Heart left ventricle (tissue), 16 donors: ENCODE measurements around the gene PCDHGA1. TPM values are rescaled to one million over a fixed set of nuclear protein-coding genes. Genes with fewer than 3 reads are reported as not detected.

Experiments
- ATAC-seq, 4 donors: fragments of 200-7000 bp; cut with Tn5 transposase; one replicate each; pipeline ENCODE4 v1.9.1; 2020 to 2022; ENCODE audit warnings: moderate library complexity in 4 of 4, mild to moderate bottlenecking in 3 of 4, moderate number of reproducible peaks in 1 of 4
- DNase-seq, 5 donors: peaks; one replicate each; pipeline ENCODE4 v3.0.0-alpha.2; 2020
- H3K27ac ChIP-seq, 12 donors: fragments of 200-600 bp; sonication (generic) in 4 of 12; one replicate each; pipeline versions ENCODE4 v1.5.0 to v1.8.0; 2016 to 2022; ENCODE audit warnings: mild to moderate bottlenecking in 2 of 12
- H3K27me3 ChIP-seq, 9 donors: fragments of 200-600 bp; sonication (generic) in 2 of 9; one replicate each; pipeline versions ENCODE4 v1.5.1 to v1.8.0; 2016 to 2022; ENCODE audit warnings: mild to moderate bottlenecking in 3 of 9
- H3K36me3 ChIP-seq, 9 donors: fragments of 200-600 bp; sonication (generic) in 2 of 9; one replicate each; pipeline versions ENCODE4 v1.5.0 to v1.8.0; 2018 to 2022; ENCODE audit warnings: mild to moderate bottlenecking in 2 of 9
- H3K4me1 ChIP-seq, 12 donors: fragments of 200-600 bp; sonication (generic) in 4 of 12; one replicate each; pipeline versions ENCODE4 v1.5.0 to v1.8.0; 2016 to 2022; ENCODE audit warnings: mild to moderate bottlenecking in 3 of 12
- H3K4me3 ChIP-seq, 12 donors: fragments of 200-600 bp; sonication (generic) in 4 of 12; one replicate each; pipeline versions ENCODE4 v1.5.0 to v1.8.0; 2017 to 2022; ENCODE audit warnings: mild to moderate bottlenecking in 9 of 12, moderate library complexity in 4 of 12
- H3K9me3 ChIP-seq, 12 donors: fragments of 200-600 bp; sonication (generic) in 4 of 12; one replicate each; pipeline versions ENCODE4 v1.5.0 to v1.8.0; 2016 to 2022; ENCODE audit warnings: mild to moderate bottlenecking in 1 of 12
- POLR2A ChIP-seq, 2 donors: fragments of 450-650 bp; IDR thresholded peaks; one replicate each; pipeline ENCODE4 v1.6.1; 2017; ENCODE audit warnings: antibody characterized with exemption in 2 of 2, mild to moderate bottlenecking in 2 of 2, moderate library complexity in 2 of 2
- WGBS, 4 donors: extraction: QIAGEN DNeasy Blood & Tissue Kit in 2 of 4; methylation state at CpG; one replicate each; pipeline versions ENCODE4 v1.1.5 to v1.1.7; 2013 to 2018; 5-methylcytosine and 5-hydroxymethylcytosine counted together
- intact Hi-C, 10 donors: fragments of 100-400 bp; cut with DNase I; formaldehyde crosslinking; loops; one replicate each; pipeline versions ENCODE4 v1.11.1 to v1.14.2; 2022
- polyA plus RNA-seq, 2 donors: library from polyadenylated mRNA; stranded (reverse); fragments of 200-250 nt; gene quantifications; one replicate each; pipeline ENCODE4 v1.2.3, GENCODE V29; 2013
- total RNA-seq, 9 donors: library from RNA; depleted of rRNA in 2 of 9; stranded (reverse); fragments of >200 nt in 2 of 9; fragmentation: NEBNext Ultra II Directional in 3 of 9; extraction: Animal tissue kit (Norgen Biotek cat#: 25700) in 3 of 9; gene quantifications; one replicate each; pipeline versions ENCODE4 v1.1.0 to v1.2.4, GENCODE V29; 2016 to 2023
- TF ChIP-seq, protein P1 (sequence below), 12 donors: fragments of 200-600 bp; sonication (generic) in 4 of 12; IDR thresholded peaks; one replicate each; pipeline versions ENCODE4 v1.5.0 to v1.8.0; 2018 to 2022; ENCODE audit warnings: antibody characterized with exemption in 12 of 12, mild to moderate bottlenecking in 5 of 12
- donor health status: ischemic (EF 13 %, LVEDD 7.1; RV severe dilation, severe dysfunction).
- donor health status: healthy with polysubstance abuse.
- donor health status: DM: no; HTN: yes; CAD: no.
- donor health status: DM: no; HTN: no; CAD: no.
- donor health status: ischemic (EF 25% LVEDD 6.9; RV normal size, moderate dysfunction).
- donor health status: ischemic (EF 25% LVEDD 5.7; RV mildly dilated, moderate dysfunction).
- donor health status: healthy.
- donor health status: DM: yes; HTN: yes; CAD: no.
- donor health status: ischemic (EF 35%, LVEDD 5.7; RV mildly dilated, moderate dysfunction).
- donor health status: nonischemic (EF 11% LVEDD 7.7; RV severe dilation, severe dysfunction).
- donor health status: DM: yes; HTN: yes; CAD: no.
- donor health status: PGD.
- donor health status: ischemic (EF 29% LVEDD 5.4; RV normal size, mild dysfunction).
- donor health status: nonischemic (EF 23%, LVEDD 6.1; RV moderate dilation, normal function).

PCDHGA1 gene
- total and polyA plus RNA-seq, 11 donors: 1.3 to 4.9 (median 3.1) TPM

DNA sequence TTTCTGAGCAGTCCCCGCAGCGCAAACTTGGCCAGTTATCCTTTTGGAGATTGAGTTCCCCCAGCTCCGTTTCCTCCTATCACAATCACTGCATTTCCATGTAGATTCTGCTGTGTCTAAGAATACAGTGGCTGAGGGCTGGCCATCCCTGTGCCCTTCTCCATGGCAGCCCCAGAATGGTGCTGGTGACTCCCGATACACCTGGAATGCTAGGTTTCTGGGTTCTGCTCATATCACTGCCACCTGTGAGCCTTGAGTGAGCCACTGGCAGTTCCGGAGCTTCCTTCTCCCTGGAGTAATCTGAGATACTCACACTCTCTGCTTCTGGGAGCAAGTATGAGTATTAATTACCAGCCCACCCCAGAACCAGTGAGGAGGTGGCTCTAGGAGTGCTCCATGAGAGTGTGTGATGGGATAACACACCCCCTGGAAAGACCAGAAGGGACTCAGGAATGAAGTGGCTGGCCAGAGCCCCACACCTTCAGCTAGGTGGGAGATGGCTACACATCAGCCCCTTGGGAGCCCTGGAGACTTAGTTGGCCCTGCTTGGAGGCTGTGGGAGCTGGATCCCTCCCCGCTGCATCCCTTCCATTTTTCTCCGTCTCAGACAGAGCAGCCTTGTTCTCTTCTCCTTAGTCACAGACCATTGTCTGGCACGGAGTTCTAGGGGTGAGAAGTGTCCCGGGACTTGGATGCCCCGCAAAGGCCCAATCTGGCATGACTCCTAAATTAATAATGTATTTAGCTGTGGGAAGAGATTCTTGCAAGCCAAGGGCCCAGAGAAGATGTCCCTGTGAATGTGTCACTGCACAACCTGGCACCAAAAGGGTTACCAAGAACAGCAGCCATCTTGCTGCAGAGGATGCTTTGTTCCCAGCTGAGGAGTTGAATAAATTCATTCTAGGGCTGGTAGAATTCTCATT is 163.4 kb downstream of the PCDHGA1 start:
- peak overlapping the region in 6 of 12 donors; percentile 0 to 38 (median 25) for H3K27ac ChIP-seq
- no peak for TF ChIP-seq POLR2A (IDR thresholded peaks at IDR 0.05)
- TF ChIP-seq, protein P1, sequence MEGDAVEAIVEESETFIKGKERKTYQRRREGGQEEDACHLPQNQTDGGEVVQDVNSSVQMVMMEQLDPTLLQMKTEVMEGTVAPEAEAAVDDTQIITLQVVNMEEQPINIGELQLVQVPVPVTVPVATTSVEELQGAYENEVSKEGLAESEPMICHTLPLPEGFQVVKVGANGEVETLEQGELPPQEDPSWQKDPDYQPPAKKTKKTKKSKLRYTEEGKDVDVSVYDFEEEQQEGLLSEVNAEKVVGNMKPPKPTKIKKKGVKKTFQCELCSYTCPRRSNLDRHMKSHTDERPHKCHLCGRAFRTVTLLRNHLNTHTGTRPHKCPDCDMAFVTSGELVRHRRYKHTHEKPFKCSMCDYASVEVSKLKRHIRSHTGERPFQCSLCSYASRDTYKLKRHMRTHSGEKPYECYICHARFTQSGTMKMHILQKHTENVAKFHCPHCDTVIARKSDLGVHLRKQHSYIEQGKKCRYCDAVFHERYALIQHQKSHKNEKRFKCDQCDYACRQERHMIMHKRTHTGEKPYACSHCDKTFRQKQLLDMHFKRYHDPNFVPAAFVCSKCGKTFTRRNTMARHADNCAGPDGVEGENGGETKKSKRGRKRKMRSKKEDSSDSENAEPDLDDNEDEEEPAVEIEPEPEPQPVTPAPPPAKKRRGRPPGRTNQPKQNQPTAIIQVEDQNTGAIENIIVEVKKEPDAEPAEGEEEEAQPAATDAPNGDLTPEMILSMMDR (IDR thresholded peaks at IDR 0.05): no peak
- DNase-seq: no peak
- H3K4me1 ChIP-seq: peaks cover 0 to 42% (median 15%) of the 10 kb centered on the region in 12 donors
- H3K4me3 ChIP-seq: no peak overlapping the region
- no peaks in the 10 kb centered on the region for H3K9me3 ChIP-seq
- WGBS, 4 donors: 78 to 82% (median 80%) methylated on average over 10 of the region's 10 CpGs
- peak in 3 of 4 donors; percentile 29 to 70 (median 35) for ATAC-seq
- peaks cover 0 to 61% (median 25%) of the 10 kb centered on the region in 9 donors for H3K36me3 ChIP-seq
- H3K27me3 ChIP-seq: peaks cover 0 to 35% (median 0%) of the 10 kb centered on the region in 9 donors
- intact Hi-C loops: no loop called here

DNA sequence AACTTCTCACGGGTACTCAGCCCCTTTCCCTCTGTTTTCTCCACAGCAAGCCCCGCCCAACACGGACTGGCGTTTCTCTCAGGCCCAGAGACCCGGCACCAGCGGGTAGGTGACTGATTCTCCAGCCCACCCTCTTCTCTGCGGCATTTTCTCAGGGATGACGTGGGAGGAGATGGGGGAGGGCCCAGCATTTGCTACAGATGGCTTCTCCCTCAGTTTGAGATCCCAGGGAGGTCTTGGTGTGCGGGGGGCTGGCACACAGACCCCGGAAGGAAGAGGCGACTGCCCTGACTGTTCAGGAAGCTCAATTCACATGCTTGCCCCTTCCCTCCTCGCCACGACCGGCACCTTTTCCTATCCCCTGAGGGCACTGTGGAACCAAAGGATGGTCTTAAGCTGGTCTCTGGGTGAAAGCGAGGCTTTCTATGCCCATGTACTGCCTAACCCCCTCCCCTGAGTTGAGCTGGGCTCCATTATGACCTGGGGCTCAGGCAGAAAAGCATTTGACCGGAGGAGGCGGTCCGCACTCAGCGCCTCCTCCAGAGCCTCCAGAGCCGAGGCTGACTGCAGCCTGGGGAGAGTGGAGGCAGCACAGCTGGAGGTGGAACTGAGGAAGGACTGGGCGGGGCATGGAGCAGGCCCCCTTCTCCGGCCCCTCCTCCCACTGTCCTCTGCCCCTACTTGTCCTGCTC is 164.6 kb downstream of the PCDHGA1 start:
- ATAC-seq (no peak), DNase-seq (no peak)
- no peak overlapping the region for H3K4me3 ChIP-seq
- 72 to 82% (median 77%) methylated on average over 22 of the region's 22 CpGs for WGBS, 4 donors
- intact Hi-C loops: no loop called here
- H3K27me3 ChIP-seq: peaks cover 0 to 35% (median 0%) of the 10 kb centered on the region in 9 donors
- H3K27ac ChIP-seq: peak overlapping the region in 4 of 12 donors; percentile 0 to 35 (median 10)
- peaks cover 0 to 33% (median 15%) of the 10 kb centered on the region in 12 donors for H3K4me1 ChIP-seq
- H3K36me3 ChIP-seq: peaks cover 0 to 62% (median 27%) of the 10 kb centered on the region in 9 donors
- H3K9me3 ChIP-seq: no peaks in the 10 kb centered on the region
- no peak for TF ChIP-seq POLR2A (IDR thresholded peaks at IDR 0.05)
- TF ChIP-seq, protein P1 (IDR thresholded peaks at IDR 0.05): no peak

DNA sequence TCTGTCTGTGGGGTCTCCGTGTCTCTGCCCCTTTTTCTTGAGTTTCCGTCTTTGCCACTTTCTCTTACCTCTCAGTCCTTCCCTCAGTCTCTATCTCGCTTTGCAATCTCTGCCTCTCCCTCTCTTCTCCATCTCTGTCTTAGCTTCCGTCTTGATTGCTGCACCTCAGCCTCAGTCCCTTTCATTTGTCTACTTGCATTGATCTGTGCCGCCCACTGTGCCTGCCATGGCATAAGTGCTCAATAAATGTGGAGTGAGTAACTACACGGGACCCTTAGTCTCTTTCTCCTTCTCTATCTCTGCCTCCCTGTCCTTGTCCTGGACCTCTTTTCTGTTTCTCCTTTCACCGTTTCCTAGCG is 165.1 kb downstream of the PCDHGA1 start:
- H3K27ac ChIP-seq: peak overlapping the region in 2 of 12 donors; percentile 9 to 35
- ATAC-seq (no peak), DNase-seq (no peak)
- H3K9me3 ChIP-seq: no peaks in the 10 kb centered on the region
- TF ChIP-seq, protein P1 (IDR thresholded peaks at IDR 0.05): no peak
- TF ChIP-seq POLR2A (IDR thresholded peaks at IDR 0.05): no peak
- intact Hi-C loops: no loop called here
- H3K27me3 ChIP-seq: peaks cover 0 to 35% (median 0%) of the 10 kb centered on the region in 9 donors
- peaks cover 0 to 33% (median 15%) of the 10 kb centered on the region in 12 donors for H3K4me1 ChIP-seq
- peaks cover 0 to 57% (median 28%) of the 10 kb centered on the region in 9 donors for H3K36me3 ChIP-seq
- no peak overlapping the region for H3K4me3 ChIP-seq
- WGBS, 4 donors: 89 to 95% (median 92%) methylated on average over 8 of the region's 8 CpGs

DNA sequence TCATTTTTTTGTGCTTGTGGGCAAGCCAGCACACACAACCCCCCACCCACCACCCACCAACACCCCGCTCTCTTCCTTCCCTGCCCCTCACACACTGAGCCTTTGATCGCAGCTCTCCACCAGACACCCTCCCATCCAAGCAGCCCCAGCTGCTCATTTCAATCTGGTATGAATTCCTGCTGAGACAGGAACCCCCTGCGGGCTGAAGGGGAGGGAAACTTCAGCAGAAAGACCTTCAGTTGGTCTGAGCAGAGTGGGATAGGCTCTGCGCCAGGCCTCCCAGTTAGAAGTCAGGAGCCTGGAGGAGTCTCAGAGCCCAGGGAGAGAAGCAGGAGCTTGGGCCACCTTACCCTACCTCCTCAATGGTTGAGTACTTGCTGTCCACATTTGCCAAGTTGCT is 165.7 kb downstream of the PCDHGA1 start:
- 76 to 91% (median 81%) methylated on average over 4 of the region's 4 CpGs for WGBS, 4 donors

More for the DNA sequence above, 165.7 kb downstream of the PCDHGA1 start:
- DNase-seq: no peak
- no peaks in the 10 kb centered on the region for H3K9me3 ChIP-seq
- H3K36me3 ChIP-seq: peaks cover 0 to 52% (median 23%) of the 10 kb centered on the region in 9 donors
- no peak overlapping the region for H3K27ac ChIP-seq
- no peak for TF ChIP-seq POLR2A (IDR thresholded peaks at IDR 0.05)
- TF ChIP-seq, protein P1 (IDR thresholded peaks at IDR 0.05): no peak
- H3K4me3 ChIP-seq: no peak overlapping the region
- peaks cover 0 to 29% (median 0%) of the 10 kb centered on the region in 9 donors for H3K27me3 ChIP-seq
- no peak for ATAC-seq
- H3K4me1 ChIP-seq: peaks cover 0 to 33% (median 15%) of the 10 kb centered on the region in 12 donors
- intact Hi-C loops: no loop called here
